ENCODE data around the gene FAM117B.
A peak's percentile ranks its signal among the peaks of the same experiment; 100 is the strongest.
"Not testable (repeated sequence)": the region's sequence is repeated elsewhere in the genome, so short reads cannot be mapped to it uniquely, and the experiment has no call there.

Gene FAM117B

DNA sequence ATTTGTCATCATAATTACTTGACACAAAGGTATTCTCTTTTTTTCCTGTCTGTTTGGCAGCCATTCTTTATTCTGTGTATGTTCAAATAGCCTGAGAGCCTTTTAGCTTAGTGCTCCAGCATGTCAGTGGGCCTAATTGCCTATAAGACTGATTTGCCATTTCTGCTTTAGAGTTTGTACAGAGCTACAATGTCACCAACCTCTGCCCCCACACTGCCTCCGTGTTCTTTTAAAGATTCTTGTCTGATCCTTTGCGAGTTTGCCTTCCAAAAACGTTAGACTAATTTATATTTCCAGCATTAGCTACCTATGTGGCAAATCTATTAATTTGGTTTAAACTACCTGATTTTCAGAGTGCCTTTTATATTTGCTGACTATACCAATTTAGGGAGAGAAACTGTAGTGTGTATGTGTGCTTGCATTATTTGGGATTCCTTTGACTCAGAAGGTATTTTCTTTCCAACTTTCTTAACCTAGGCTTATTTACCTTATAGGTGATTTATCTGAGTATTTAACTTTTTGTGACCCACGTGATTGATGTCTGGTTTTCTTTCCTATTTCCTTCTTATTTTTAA, 70.8 kb downstream of the FAM117B start:
- DNase-seq: no peak

DNA sequence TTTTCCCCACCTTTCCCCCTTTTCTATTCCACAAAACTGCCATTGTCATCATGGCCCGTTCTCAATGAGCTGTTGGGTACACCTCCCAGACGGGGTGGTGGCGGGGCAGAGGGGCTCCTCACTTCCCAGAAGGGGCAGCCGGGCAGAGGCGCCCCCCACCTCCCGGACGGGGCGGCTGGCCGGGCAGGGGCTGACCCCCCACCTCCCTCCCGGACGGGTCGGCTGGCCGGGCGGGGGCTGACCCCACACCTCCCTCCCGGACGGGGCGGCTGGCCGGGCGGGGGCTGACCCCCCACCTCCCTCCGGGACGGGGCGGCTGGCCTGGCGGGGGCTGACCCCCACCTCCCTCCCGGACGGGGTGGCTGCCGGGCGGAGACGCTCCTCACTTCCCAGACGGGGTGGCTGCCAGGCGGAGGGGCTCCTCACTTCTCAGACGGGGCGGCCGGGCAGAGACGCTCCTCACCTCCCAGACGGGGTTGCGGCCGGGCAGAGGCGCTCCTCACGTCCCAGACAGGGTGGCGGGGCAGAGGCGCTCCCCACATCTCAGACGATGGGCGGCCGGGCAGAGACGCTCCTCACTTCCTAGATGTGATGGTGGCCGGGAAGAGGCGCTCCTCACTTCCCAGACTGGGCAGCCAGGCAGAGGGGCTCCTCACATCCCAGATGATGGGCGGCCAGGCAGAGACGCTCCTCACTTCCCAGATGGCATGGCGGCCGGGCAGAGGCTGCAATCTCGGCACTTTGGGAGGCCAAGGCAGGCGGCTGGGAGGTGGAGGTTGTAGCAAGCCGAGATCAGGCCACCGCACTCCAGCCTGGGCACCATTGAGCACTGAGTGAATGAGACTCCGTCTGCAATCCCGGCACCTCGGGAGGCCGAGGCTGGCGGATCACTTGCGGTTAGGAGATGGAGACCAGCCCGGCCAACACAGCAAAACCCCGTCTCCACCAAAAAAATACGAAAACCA, 80.5 kb downstream of the FAM117B start:
- not testable (repeated sequence) for DNase-seq

DNA sequence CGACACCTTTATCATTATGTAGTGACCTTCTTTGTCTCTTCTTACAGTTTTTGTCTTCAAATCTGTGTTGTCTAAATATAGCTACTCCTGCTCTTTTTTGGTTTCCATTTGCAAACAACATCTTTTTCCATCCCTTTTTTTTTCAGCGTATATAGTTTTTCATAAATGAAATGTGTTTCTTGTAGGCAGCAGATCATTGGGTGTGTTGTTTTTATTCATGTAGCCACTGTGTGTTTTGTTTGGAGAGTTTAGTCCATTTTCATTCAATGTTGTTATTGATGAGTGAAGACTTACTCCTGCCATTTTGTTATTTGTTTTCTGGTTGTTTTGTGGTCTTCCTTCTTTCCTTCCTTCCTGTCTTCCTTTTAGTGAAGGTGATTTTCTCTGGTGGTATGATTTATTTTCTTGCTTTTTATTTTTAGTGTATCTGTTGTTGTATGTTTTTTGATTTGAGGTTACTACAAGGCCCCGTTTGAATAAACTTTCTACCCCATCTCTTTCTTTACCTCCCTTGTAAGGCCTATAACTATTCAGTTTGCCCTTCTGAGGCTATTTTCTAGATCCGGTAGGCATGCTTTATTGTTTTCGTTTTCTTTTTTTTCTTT, 81.4 kb downstream of the FAM117B start:
- no peak for DNase-seq

GRCh38 chr2:202716953-202717597, 82.3 kb downstream of the FAM117B start:
- no peak for DNase-seq

DNA sequence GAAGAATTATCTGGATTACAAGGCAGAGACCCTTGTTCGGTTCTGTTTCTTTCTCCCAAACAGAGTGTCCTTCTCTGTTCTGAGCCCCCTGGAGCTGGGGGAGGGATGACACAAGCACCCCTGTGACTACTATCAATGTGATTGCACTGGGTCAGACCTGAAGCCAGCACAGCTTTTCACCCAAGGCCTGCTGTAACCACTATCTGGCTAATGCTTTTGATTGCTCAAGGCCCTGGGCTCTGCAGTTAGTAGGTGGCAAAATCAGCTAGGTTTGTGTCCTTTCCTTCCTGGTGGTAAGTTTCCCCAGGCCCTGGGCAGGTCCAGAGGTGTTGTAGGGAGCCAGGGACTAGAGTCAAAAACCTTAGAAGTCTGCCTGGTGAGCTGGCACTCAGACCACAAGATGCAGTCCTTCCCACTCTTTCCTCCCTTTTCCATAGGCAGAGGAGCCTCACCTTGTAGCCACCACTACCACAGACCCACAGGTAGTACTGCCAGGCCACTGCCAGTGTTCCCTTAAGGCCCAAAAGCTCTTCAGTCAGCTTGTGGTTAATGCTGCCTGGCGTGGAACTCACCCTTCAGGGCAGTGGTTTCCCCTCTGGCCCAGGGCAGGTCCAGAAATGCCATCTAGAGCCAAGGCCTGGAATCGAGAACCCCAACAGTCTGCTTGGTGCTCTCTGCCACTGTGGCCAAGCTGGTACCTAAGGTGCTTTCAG, 83.0 kb downstream of the FAM117B start:
- no peak for DNase-seq

GRCh38 chr2:202718614-202719013, 83.8 kb downstream of the FAM117B start:
- DNase-seq: no peak

- no peak for DNase-seq
Measured at GRCh38 chr2:202720226-202720625, 85.5 kb downstream of the FAM117B start.

DNA sequence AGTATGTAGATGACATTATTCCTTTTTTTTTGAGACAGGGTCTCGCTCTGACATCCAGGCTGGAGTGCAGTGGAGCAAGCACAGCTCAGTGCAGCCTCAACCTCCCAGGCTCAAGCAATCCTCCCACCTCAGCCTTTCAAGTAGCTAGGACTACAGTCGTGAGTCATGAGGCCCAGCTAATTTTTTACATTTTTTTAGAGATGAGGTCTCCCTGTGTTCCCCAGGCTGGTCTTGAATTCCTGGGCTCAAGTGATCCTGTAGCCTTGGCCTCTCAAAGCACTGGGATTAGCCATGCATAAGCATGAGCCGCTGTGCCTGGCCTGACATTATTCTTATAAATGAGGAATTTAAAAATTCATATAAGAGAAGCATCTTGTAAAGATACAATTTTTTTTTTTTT, 86.9 kb downstream of the FAM117B start:
- DNase-seq: no peak

GRCh38 chr2:202723746-202724145, 89.0 kb downstream of the FAM117B start:
- peak; percentile 30 for DNase-seq

- DNase-seq: no peak
Measured at GRCh38 chr2:202726070-202726469, 91.3 kb downstream of the FAM117B start.

GRCh38 chr2:202736826-202737225, 102.1 kb downstream of the FAM117B start:
- no peak for DNase-seq

DNA sequence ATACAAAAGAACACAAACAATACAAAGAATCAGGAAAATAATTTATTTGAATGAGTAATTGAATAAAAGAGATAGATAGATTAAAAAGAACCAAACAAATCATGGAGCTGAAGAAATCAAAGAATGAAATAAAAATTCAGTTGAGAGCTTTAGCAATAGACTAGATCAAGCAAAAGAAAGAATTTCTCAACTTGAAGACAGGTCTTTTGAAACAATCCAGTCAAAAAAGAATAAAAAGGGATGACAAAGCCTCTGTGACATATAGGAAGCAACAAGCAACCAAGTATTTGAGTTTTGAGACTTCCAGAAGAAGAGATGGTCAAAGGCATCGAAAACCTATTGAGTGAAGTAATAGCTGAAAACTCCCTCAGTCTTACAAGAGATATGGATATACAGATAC, 108.8 kb downstream of the FAM117B start:
- DNase-seq: no peak

DNA sequence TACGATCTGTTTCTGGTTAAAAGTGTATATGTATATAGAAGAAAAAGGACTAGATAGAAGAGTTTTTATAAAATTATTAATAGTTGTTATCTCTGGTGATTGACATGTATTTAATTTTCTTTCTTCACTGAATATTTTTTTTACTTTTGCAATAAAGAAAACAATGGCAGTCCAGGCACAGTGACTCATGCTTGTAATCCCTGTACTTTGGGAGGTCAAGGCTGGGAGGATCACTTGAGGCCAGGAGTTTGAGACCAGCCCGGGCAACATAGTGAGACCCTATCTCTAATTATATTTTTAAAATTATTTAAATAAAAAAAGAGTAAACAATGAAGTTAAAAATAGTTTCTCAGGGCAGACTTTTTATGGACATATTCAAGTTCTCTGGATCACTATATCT, 114.7 kb downstream of the FAM117B start:
- DNase-seq: no peak

- no peak for DNase-seq
Measured at GRCh38 chr2:202750763-202751427, 116.1 kb downstream of the FAM117B start.

- DNase-seq: no peak
Measured at GRCh38 chr2:202752071-202752470, 117.3 kb downstream of the FAM117B start.

GRCh38 chr2:202754936-202755335, 120.2 kb downstream of the FAM117B start:
- DNase-seq: no peak

DNA sequence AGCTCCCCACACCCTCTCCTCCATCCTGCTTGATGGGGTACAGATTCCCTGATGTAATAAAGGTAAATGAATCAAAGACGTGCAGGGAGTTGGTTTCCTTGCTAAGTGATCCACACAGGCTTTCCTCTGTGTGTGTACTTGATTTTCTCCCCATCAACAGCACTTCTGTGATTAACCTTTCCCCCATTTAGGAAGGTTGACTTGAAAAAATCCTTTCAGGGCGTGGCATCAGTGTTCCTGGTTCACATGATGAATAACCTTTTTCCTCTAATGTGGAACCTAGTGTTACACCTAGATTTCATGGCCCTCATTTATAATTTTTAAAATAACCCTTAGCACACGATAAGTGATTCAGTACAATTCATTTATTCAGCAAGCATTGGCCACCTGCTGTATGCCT, 121.8 kb downstream of the FAM117B start:
- no peak for DNase-seq

GRCh38 chr2:202757339-202757738, 122.6 kb downstream of the FAM117B start:
- no peak for DNase-seq

DNA sequence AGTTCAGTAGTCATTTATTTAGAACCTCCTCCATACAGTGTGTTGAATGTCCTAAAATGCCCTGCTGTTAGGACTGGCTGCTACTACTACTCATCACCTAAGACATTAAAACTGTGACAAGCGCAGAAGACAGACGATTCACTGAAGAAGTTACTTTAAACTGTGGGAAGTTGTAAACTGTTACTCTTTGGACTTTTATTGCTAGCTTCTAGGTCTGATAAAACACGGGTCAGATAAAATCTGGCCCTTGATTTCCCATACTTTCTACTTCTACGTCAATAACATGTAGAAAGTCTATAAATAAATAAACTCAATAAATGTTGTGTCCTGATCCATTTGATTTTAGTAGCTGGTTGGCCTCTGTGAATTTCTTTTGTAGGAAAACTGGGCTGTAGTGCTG, 123.4 kb downstream of the FAM117B start:
- no peak for DNase-seq

GRCh38 chr2:202758604-202759003, 123.8 kb downstream of the FAM117B start:
- DNase-seq: no peak

- DNase-seq: no peak
Measured at GRCh38 chr2:202760848-202761247, 126.1 kb downstream of the FAM117B start.

- peak; percentile 23 for DNase-seq
Measured at GRCh38 chr2:202762556-202762955, 127.8 kb downstream of the FAM117B start.
